Endodermal cell (in vitro differentiated cells): ENCODE data around the gene ADGRD2. TPM values are rescaled to one million over a fixed set of nuclear protein-coding genes. Genes with fewer than 3 reads are reported as not detected.

Source experiments
- DNase-seq: peaks from one replicate; pipeline ENCODE4 v3.0.0-alpha.2; 2017
- H3K27ac ChIP-seq: 2 replicates; pipeline ENCODE4 v1.5.1; 2013; ENCODE audit warnings: mild to moderate bottlenecking, low read depth, low read length, moderate library complexity
- H3K27me3 ChIP-seq: 2 replicates; pipeline ENCODE4 v1.6.1; 2013; ENCODE audit warnings: mild to moderate bottlenecking, low read length, moderate library complexity; ENCODE audit not compliant: insufficient read depth, control insufficient read depth, poor library complexity, severe bottlenecking
- H3K36me3 ChIP-seq: 2 replicates; pipeline ENCODE4 v1.7.0; 2013; ENCODE audit warnings: mild to moderate bottlenecking, low read length, moderate library complexity; ENCODE audit not compliant: control insufficient read depth, insufficient read depth
- H3K4me1 ChIP-seq: one replicate; pipeline ENCODE4 v1.7.0; 2013; ENCODE audit warnings: low read length; ENCODE audit not compliant: control insufficient read depth, insufficient read depth
- H3K4me3 ChIP-seq: 2 replicates; pipeline ENCODE4 v1.5.1; 2013; ENCODE audit warnings: mild to moderate bottlenecking, low read length, moderate library complexity
- H3K9ac ChIP-seq: 2 replicates; pipeline ENCODE4 v1.6.1; 2013; ENCODE audit warnings: mild to moderate bottlenecking, low read length, moderate library complexity; ENCODE audit not compliant: poor library complexity, severe bottlenecking; ENCODE audit errors: extremely low read depth
- H3K9me3 ChIP-seq: 2 replicates; pipeline ENCODE4 v1.6.1; 2013; ENCODE audit warnings: mild to moderate bottlenecking, low read length, moderate library complexity; ENCODE audit not compliant: control insufficient read depth
- H3K27ac Mint-ChIP-seq: 2 replicates; pipeline ENCODE4 v1.8.0; 2020; ENCODE audit warnings: mixed read lengths
- H3K27me3 Mint-ChIP-seq: 2 replicates; pipeline ENCODE4 v1.8.0; 2021; ENCODE audit warnings: mild to moderate bottlenecking, mixed read lengths; ENCODE audit not compliant: insufficient read depth
- H3K36me3 Mint-ChIP-seq: 2 replicates; pipeline ENCODE4 v1.8.0; 2020; ENCODE audit warnings: low read depth, mixed read lengths
- H3K4me1 Mint-ChIP-seq: 2 replicates; pipeline ENCODE4 v1.8.0; 2020; ENCODE audit warnings: mixed read lengths
- H3K4me3 Mint-ChIP-seq: 2 replicates; pipeline ENCODE4 v1.8.0; 2020; ENCODE audit warnings: mild to moderate bottlenecking, moderate library complexity, mixed read lengths
- H3K9me3 Mint-ChIP-seq: 2 replicates; pipeline ENCODE4 v1.8.0; 2020; ENCODE audit warnings: mild to moderate bottlenecking, mixed read lengths
- CTCF ChIP-seq: fragments of 200-600 bp; sonication (generic); conservative IDR thresholded peaks from 2 replicates; pipeline ENCODE4 v1.5.0; 2021; ENCODE audit warnings: antibody characterized with exemption, mild to moderate bottlenecking
- WGBS, 2 experiments: methylation state at CpG; one replicate each; pipeline versions ENCODE4 v1.1.5 to v1.1.7; 2013; ENCODE audit warnings: missing lambda C conversion rate in 2 of 2, mixed read lengths in 1 of 2; ENCODE audit not compliant: insufficient coverage in 1 of 2, insufficient read length in 1 of 2; 5-methylcytosine and 5-hydroxymethylcytosine counted together
- total RNA-seq, 2 donors: library from RNA; stranded (reverse); fragmentation: NEBNext Ultra II Directional in 1 of 2; extraction: Animal tissue kit (Norgen Biotek cat#: 25700) in 1 of 2; gene quantifications; 2 replicates in 1 of 2; 3 replicates in 1 of 2; pipeline ENCODE4 v1.2.1, GENCODE V29; 2021

The ADGRD2 gene
- total RNA-seq, 2 donors from 2014 or later = 0.33 to 0.40 TPM

GRCh38 chr9:124419832-124420489 lies 30.3 kb upstream of the ADGRD2 start:
- Mint-ChIP-seq H3K27ac (no peak overlapping the region), H3K36me3 (no peaks in the 10 kb centered on the region)
- no peak overlapping the region for H3K9ac ChIP-seq

GRCh38 chr9:124420991-124421543 lies 29.2 kb upstream of the ADGRD2 start:
- no peak for DNase-seq
- no peaks in the 10 kb centered on the region for H3K36me3 ChIP-seq
- Mint-ChIP-seq H3K27me3 (peaks cover 11% of the 10 kb centered on the region), H3K9me3 (no peaks in the 10 kb centered on the region), H3K36me3 (no peaks in the 10 kb centered on the region), H3K4me1 (peaks cover 2% of the 10 kb centered on the region), H3K4me3 (no peak overlapping the region), H3K27ac (no peak overlapping the region)
- H3K27me3 ChIP-seq = peaks cover 8% of the 10 kb centered on the region
- H3K9me3 ChIP-seq = no peaks in the 10 kb centered on the region
- WGBS, 2 experiments = 87 to 92% methylated on average over 5 to 7 of the region's 7 CpGs
- H3K4me3 ChIP-seq = no peak overlapping the region
- no peak for TF ChIP-seq CTCF
- no peaks in the 10 kb centered on the region for H3K4me1 ChIP-seq
- H3K9ac ChIP-seq = no peak overlapping the region
- no peak overlapping the region for H3K27ac ChIP-seq

More at GRCh38 chr9:124419832-124420489, 30.3 kb upstream of the ADGRD2 start:
- peaks cover 4% of the 10 kb centered on the region for H3K9me3 Mint-ChIP-seq
- H3K4me1 Mint-ChIP-seq = peaks cover 2% of the 10 kb centered on the region
- H3K9me3 ChIP-seq = no peaks in the 10 kb centered on the region
- 83 to 93% methylated on average over 3 to 6 of the region's 6 CpGs for WGBS, 2 experiments
- H3K27ac ChIP-seq = no peak overlapping the region
- peak; percentile 34 for TF ChIP-seq CTCF
- H3K27me3 Mint-ChIP-seq = peaks cover 11% of the 10 kb centered on the region
- no peak overlapping the region for H3K4me3 Mint-ChIP-seq
- H3K36me3 ChIP-seq = no peaks in the 10 kb centered on the region
- DNase-seq = no peak
- H3K4me1 ChIP-seq = no peaks in the 10 kb centered on the region
- peaks cover 8% of the 10 kb centered on the region for H3K27me3 ChIP-seq
- no peak overlapping the region for H3K4me3 ChIP-seq

- H3K9me3 ChIP-seq = no peaks in the 10 kb centered on the region
- H3K36me3 ChIP-seq = no peaks in the 10 kb centered on the region
- TF ChIP-seq CTCF = no peak
- Mint-ChIP-seq H3K4me1 (peaks cover 2% of the 10 kb centered on the region), H3K27me3 (peaks cover 11% of the 10 kb centered on the region), H3K9me3 (no peaks in the 10 kb centered on the region), H3K27ac (no peak overlapping the region), H3K36me3 (no peaks in the 10 kb centered on the region), H3K4me3 (no peak overlapping the region)
- peaks cover 8% of the 10 kb centered on the region for H3K27me3 ChIP-seq
- no peak overlapping the region for H3K27ac ChIP-seq
- H3K9ac ChIP-seq = no peak overlapping the region
- no peak for DNase-seq
- H3K4me1 ChIP-seq = no peaks in the 10 kb centered on the region
- WGBS, 2 experiments = 94 to 95% methylated on average over 3 to 5 of the region's 5 CpGs
- H3K4me3 ChIP-seq = no peak overlapping the region
Measured at GRCh38 chr9:124423155-124423554, 27.1 kb upstream of the ADGRD2 start.
